OCI-LY7 (cell line): ENCODE results near the gene HNRNPK.

Experiments used
- EZH2phosphoT487 ChIP-seq: fragments of 200-600 bp; sonication (generic); IDR thresholded peaks from 2 replicates; pipeline ENCODE4 v1.6.1; 2018; ENCODE audit warnings: low read depth, borderline replicate concordance, mild to moderate bottlenecking, mixed run types, antibody characterized with exemption, low read length, moderate library complexity, mixed read lengths
- TF ChIP-seq, protein P1 (sequence below): fragments of 200-600 bp; sonication (generic); conservative IDR thresholded peaks from 2 replicates; pipeline ENCODE4 v1.5.1; 2014; ENCODE audit warnings: mild to moderate bottlenecking, antibody characterized with exemption, low read length, moderate library complexity, mixed read lengths

DNA sequence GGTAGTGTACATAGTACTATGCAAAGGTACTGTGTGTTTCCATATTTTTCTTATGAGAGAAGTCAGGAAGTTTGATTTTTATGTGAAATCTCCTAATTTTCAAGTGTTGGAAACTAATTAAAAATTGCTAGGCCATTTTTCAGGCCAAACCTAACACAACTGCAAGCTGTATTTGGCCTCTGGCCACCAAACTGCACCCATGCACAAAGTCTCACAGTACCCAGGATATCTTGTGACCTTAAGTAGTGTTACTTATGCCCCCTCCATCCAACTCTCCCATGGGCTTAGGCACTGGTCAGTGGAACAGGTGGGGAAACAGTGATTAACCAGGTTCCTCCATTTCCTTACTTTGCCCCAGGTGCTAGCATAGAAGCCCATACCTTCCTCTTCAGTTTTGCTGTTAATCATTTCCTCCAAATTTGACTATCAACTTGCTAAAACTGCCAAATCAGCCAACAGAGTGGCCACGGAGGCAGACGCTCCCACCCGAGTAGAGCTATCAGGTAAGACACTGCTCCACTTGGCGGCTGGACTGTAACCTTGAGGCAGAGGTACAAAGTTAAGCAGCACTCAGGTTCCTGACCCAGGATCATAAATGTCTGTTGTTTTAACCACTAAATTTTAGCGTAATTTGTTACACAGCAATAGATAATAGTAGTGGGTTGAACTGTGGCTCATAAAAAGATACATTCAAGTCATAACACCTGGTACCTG lies 39.3 kb downstream of the HNRNPK start:
- TF ChIP-seq, protein P1, sequence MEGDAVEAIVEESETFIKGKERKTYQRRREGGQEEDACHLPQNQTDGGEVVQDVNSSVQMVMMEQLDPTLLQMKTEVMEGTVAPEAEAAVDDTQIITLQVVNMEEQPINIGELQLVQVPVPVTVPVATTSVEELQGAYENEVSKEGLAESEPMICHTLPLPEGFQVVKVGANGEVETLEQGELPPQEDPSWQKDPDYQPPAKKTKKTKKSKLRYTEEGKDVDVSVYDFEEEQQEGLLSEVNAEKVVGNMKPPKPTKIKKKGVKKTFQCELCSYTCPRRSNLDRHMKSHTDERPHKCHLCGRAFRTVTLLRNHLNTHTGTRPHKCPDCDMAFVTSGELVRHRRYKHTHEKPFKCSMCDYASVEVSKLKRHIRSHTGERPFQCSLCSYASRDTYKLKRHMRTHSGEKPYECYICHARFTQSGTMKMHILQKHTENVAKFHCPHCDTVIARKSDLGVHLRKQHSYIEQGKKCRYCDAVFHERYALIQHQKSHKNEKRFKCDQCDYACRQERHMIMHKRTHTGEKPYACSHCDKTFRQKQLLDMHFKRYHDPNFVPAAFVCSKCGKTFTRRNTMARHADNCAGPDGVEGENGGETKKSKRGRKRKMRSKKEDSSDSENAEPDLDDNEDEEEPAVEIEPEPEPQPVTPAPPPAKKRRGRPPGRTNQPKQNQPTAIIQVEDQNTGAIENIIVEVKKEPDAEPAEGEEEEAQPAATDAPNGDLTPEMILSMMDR: no peak
- TF ChIP-seq EZH2phosphoT487: no peak
